ENCODE measurements around the gene SPATA46. TPM values are rescaled to one million over a fixed set of nuclear protein-coding genes. Genes with fewer than 3 reads are reported as not detected.

The SPATA46 gene
- total and polyA plus RNA-seq, 9 of the 15 experiments (the other 6 are each of a cell fraction or from before 2014, with no cell fraction given): 0.04 to 0.11 TPM; not detected in 7

DNA sequence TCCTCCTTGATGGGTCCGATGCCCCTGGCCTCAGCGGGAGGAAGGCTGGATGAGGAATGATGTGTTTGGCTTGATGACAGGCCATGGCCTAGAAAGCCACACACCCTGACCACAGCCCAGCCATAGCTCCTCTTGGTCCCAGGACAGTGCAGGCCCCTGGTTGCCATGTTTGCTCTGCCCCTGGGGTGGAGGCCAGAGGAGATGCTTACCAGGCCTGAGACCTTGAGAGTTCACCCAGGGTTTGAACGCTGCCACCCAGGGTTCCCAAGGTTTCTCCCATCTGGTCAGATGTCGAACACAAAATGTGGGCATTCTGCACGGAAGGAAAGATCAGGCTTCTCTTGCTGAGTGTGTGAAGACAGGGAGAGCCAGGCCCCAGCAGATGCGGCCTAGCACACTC, 7.5 kb upstream of the SPATA46 start (continued):
- TF ChIP-seq, protein P1, sequence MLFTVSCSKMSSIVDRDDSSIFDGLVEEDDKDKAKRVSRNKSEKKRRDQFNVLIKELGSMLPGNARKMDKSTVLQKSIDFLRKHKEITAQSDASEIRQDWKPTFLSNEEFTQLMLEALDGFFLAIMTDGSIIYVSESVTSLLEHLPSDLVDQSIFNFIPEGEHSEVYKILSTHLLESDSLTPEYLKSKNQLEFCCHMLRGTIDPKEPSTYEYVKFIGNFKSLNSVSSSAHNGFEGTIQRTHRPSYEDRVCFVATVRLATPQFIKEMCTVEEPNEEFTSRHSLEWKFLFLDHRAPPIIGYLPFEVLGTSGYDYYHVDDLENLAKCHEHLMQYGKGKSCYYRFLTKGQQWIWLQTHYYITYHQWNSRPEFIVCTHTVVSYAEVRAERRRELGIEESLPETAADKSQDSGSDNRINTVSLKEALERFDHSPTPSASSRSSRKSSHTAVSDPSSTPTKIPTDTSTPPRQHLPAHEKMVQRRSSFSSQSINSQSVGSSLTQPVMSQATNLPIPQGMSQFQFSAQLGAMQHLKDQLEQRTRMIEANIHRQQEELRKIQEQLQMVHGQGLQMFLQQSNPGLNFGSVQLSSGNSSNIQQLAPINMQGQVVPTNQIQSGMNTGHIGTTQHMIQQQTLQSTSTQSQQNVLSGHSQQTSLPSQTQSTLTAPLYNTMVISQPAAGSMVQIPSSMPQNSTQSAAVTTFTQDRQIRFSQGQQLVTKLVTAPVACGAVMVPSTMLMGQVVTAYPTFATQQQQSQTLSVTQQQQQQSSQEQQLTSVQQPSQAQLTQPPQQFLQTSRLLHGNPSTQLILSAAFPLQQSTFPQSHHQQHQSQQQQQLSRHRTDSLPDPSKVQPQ (CRISPR knock-in tag; IDR thresholded peaks at IDR 0.05; ENCODE audit: borderline replicate concordance): no peak

DNA sequence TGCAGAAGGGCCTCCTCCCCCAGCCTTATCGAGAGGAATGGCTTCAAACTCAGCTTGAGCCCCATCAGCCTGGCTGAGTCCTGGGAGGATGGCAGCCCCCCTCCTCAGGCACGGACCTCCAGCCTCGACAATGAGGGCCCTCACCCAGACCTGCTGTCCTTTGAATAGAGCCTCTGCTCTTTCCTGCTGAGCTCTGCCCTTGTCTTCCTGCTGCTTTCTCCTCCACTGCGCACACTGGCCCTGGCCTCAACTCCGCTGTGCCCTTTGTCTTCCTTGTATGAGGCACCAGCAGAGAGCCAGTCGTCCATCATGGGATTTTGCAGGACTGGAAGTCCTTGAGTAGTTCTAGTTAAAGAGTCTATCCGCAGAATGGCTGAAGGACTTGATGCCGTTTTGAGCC, 6.9 kb upstream of the SPATA46 start:
- H3K4me3 ChIP-seq: no peak overlapping the region
- DNase-seq (ENCODE audit: extremely low read depth in 1 of 4, low spot score in 3 of 4) (no peak), ATAC-seq (no peak), FAIRE-seq (no peak)
- TF ChIP-seq SUPT5H (IDR thresholded peaks at IDR 0.05) (no peak), PYGO2 (tag; IDR thresholded peaks at IDR 0.05) (no peak)
- TF ChIP-seq, protein P2, sequence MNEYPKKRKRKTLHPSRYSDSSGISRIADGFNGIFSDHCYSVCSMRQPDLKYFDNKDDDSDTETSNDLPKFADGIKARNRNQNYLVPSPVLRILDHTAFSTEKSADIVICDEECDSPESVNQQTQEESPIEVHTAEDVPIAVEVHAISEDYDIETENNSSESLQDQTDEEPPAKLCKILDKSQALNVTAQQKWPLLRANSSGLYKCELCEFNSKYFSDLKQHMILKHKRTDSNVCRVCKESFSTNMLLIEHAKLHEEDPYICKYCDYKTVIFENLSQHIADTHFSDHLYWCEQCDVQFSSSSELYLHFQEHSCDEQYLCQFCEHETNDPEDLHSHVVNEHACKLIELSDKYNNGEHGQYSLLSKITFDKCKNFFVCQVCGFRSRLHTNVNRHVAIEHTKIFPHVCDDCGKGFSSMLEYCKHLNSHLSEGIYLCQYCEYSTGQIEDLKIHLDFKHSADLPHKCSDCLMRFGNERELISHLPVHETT (CRISPR knock-in tag; conservative IDR thresholded peaks at IDR 0.05 in 1 of 2, IDR thresholded peaks at IDR 0.05 in 1 of 2): no peak
- TF ChIP-seq, protein P3, sequence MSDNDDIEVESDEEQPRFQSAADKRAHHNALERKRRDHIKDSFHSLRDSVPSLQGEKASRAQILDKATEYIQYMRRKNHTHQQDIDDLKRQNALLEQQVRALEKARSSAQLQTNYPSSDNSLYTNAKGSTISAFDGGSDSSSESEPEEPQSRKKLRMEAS (CRISPR knock-in tag; IDR thresholded peaks at IDR 0.05): 0 out of 2 replicates have a peak, but pooled peaks have one; percentile 14
- no peak overlapping the region for H2AFZ ChIP-seq (ENCODE audit: low read depth, low read length)
- in situ Hi-C loops (cut with MboI) (no loop called here), intact Hi-C loops (cut with micrococcal nuclease) (no loop called here)
- no TSS peak for BruUV-seq (replicated peaks)
- H3K4me1 ChIP-seq (replicated peaks in 1 of 2; ENCODE audit: control insufficient read depth in 2 of 2, insufficient read depth in 2 of 2, low read length in 2 of 2): peaks cover 66 to 84% of the 10 kb centered on the region in 2 experiments; a peak in 4 of 5 replicates
- no peaks in the 10 kb centered on the region; the same call in 2 of the 3 replicates for H3K36me3 ChIP-seq (ENCODE audit: control insufficient read depth, insufficient read depth, low read length)
- H3K9me1 ChIP-seq (ENCODE audit: control insufficient read depth, insufficient read depth, low read length): peaks cover 6% of the 10 kb centered on the region
- no peak overlapping the region for H3K4me2 ChIP-seq (ENCODE audit: insufficient read depth, low read length)
- no peaks in the 10 kb centered on the region for H3K9me3 ChIP-seq (replicated peaks; ENCODE audit: control insufficient read depth, insufficient read depth, low read depth, low read length)
- H3K79me2 ChIP-seq (ENCODE audit: control insufficient read depth, insufficient read depth, low read length): peaks cover 12% of the 10 kb centered on the region; the same call in 2 of the 3 replicates
- peak overlapping the region in 1 of 2 experiments; percentile 8; a peak in 1 of 4 replicates for H3K9ac ChIP-seq (ENCODE audit: insufficient read depth in 1 of 2, low read depth in 2 of 2, low read length in 2 of 2)
- CTCF ChIA-PET (ENCODE audit: low intra/inter-chr PET ratio): no interaction called here
- POLR2A ChIA-PET: interaction anchor here (0.7 to 1.2 kb wide), 2 partner anchors 12 to 518 kb away, joined by 3 to 6 read pairs; no protein-coding TSS in a partner anchor
- no peaks in the 10 kb centered on the region for H4K20me1 ChIP-seq (replicated peaks; ENCODE audit: control insufficient read depth, insufficient read depth, low read length)
- H3K27ac ChIP-seq (ENCODE audit: extremely low read depth, low read depth, low read length): no peak overlapping the region; the same call in 1 of the 3 replicates
- H3K27me3 ChIP-seq (ENCODE audit: control insufficient read depth in 2 of 2, insufficient read depth in 2 of 2, low read length in 2 of 2): no peaks in the 10 kb centered on the region
- 81% methylated on average over 7 of the region's 8 CpGs for WGBS (ENCODE audit: insufficient coverage, low coverage, missing lambda C conversion rate)
